ENCODE measurements around the gene CPN1. TPM values are rescaled to one million over a fixed set of nuclear protein-coding genes. Genes with fewer than 3 reads are reported as not detected.
A peak's percentile ranks its signal among the peaks of the same experiment; 100 is the strongest.

CPN1 gene
- total RNA-seq, 1 donor from 2014 or later, result not detected

DNA sequence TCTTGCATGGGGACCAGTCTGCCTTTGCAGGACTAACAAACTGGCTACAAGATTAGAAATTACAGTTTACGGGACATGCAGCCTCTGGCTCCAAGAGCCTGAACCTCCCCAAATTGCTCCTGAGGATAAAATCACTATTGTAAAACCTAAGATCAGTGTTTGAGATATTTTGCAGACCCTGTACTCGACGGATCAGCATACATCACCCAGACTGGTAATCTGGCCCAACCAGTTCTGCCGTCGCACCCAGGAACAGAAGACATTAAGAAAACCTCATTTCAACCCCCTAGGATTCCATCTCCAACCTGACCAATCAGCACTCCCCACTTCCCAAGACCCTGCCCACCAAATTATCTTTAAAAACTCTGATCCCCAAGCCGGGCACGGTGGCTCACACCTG lies 44.8 kb downstream of the CPN1 start:
- no peaks in the 10 kb centered on the region for H3K9me3 Mint-ChIP-seq
- no peaks in the 10 kb centered on the region for H3K36me3 Mint-ChIP-seq
- TF ChIP-seq, protein P1, sequence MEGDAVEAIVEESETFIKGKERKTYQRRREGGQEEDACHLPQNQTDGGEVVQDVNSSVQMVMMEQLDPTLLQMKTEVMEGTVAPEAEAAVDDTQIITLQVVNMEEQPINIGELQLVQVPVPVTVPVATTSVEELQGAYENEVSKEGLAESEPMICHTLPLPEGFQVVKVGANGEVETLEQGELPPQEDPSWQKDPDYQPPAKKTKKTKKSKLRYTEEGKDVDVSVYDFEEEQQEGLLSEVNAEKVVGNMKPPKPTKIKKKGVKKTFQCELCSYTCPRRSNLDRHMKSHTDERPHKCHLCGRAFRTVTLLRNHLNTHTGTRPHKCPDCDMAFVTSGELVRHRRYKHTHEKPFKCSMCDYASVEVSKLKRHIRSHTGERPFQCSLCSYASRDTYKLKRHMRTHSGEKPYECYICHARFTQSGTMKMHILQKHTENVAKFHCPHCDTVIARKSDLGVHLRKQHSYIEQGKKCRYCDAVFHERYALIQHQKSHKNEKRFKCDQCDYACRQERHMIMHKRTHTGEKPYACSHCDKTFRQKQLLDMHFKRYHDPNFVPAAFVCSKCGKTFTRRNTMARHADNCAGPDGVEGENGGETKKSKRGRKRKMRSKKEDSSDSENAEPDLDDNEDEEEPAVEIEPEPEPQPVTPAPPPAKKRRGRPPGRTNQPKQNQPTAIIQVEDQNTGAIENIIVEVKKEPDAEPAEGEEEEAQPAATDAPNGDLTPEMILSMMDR (conservative IDR thresholded peaks at IDR 0.05), result no peak
- peak overlapping the region; percentile 45 for H3K27ac Mint-ChIP-seq
- no peak for DNase-seq (ENCODE audit: extremely low spot score, unreplicated experiment)
- no peak overlapping the region for H3K4me3 Mint-ChIP-seq
- H3K27me3 Mint-ChIP-seq, result no peaks in the 10 kb centered on the region
- H3K4me1 Mint-ChIP-seq (ENCODE audit: unreplicated experiment), result peaks cover 15% of the 10 kb centered on the region

GRCh38 chr10:100033766-100034418 lies 47.8 kb downstream of the CPN1 start:
- H3K9me3 Mint-ChIP-seq, result no peaks in the 10 kb centered on the region
- H3K4me3 Mint-ChIP-seq, result no peak overlapping the region
- H3K36me3 Mint-ChIP-seq, result no peaks in the 10 kb centered on the region
- TF ChIP-seq, protein P1 (conservative IDR thresholded peaks at IDR 0.05), result no peak
- peaks cover 11% of the 10 kb centered on the region for H3K4me1 Mint-ChIP-seq (ENCODE audit: unreplicated experiment)
- no peak for DNase-seq (ENCODE audit: extremely low spot score, unreplicated experiment)
- H3K27ac Mint-ChIP-seq, result no peak overlapping the region
- no peaks in the 10 kb centered on the region for H3K27me3 Mint-ChIP-seq

DNA sequence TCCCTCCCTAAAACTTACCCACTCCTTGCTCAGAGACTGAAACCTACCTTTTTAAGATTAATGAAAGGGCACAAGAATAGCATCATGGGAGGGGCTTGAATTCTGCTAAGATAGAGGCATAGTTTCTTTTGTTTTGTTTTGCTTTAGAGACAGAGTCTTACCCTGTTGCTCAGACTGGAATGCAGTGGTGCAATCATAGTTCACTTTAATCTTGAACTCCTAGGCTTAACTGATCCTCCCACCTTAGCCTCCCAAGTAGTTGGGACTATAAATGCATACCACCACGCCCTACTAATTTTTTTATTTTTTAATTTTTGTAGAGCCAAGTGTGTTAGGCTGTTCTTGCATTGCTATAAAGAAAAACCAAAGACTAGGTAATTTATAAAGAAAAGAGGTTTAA lies 54.3 kb downstream of the CPN1 start:
- H3K4me3 Mint-ChIP-seq, result no peak overlapping the region
- peaks cover 6% of the 10 kb centered on the region for H3K4me1 Mint-ChIP-seq (ENCODE audit: unreplicated experiment)
- no peaks in the 10 kb centered on the region for H3K36me3 Mint-ChIP-seq
- TF ChIP-seq, protein P1 (conservative IDR thresholded peaks at IDR 0.05), result no peak
- no peak overlapping the region for H3K27ac Mint-ChIP-seq
- H3K9me3 Mint-ChIP-seq, result no peaks in the 10 kb centered on the region
- H3K27me3 Mint-ChIP-seq, result no peaks in the 10 kb centered on the region
- DNase-seq (ENCODE audit: extremely low spot score, unreplicated experiment), result no peak

- no peaks in the 10 kb centered on the region for H3K36me3 Mint-ChIP-seq
- no peak overlapping the region for H3K27ac Mint-ChIP-seq
- H3K27me3 Mint-ChIP-seq, result no peaks in the 10 kb centered on the region
These were observed 56.1 kb downstream of the CPN1 start for GRCh38 chr10:100025576-100025975.

DNA sequence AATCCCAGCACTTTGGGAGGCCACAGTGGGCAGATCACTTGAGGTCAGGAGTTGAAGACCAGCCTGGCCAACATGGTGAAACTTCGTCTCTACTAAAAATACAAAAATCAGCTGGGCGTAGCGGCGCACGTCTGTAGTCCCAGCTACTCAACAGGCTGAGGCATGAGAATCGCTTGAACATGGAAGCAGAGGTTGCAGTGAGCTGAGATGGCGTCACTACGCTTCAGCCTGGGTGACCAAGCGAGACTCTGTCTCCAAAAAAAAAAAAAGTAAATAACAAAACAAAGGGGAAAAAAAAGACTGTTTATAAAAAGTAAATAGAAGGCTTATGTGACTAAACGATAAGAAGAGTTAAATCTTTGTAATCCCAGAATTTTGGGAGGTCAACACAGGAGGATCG lies 56.9 kb downstream of the CPN1 start:
- DNase-seq (ENCODE audit: extremely low spot score, unreplicated experiment), result no peak
- Mint-ChIP-seq H3K4me1 (ENCODE audit: unreplicated experiment) (peaks cover 14% of the 10 kb centered on the region), H3K36me3 (no peaks in the 10 kb centered on the region), H3K4me3 (no peak overlapping the region), H3K9me3 (no peaks in the 10 kb centered on the region), H3K27ac (no peak overlapping the region), H3K27me3 (no peaks in the 10 kb centered on the region)
- TF ChIP-seq, protein P1 (conservative IDR thresholded peaks at IDR 0.05), result no peak

More at GRCh38 chr10:100025576-100025975, 56.1 kb downstream of the CPN1 start:
- no peak for DNase-seq (ENCODE audit: extremely low spot score, unreplicated experiment)
- TF ChIP-seq, protein P1 (conservative IDR thresholded peaks at IDR 0.05), result no peak
- H3K4me3 Mint-ChIP-seq, result no peak overlapping the region
- no peaks in the 10 kb centered on the region for H3K9me3 Mint-ChIP-seq
- peaks cover 6% of the 10 kb centered on the region for H3K4me1 Mint-ChIP-seq (ENCODE audit: unreplicated experiment)

Data from type B pancreatic cell (in vitro differentiated cells).